ENCODE measurements around the gene CDK1.

Gene CDK1

DNA sequence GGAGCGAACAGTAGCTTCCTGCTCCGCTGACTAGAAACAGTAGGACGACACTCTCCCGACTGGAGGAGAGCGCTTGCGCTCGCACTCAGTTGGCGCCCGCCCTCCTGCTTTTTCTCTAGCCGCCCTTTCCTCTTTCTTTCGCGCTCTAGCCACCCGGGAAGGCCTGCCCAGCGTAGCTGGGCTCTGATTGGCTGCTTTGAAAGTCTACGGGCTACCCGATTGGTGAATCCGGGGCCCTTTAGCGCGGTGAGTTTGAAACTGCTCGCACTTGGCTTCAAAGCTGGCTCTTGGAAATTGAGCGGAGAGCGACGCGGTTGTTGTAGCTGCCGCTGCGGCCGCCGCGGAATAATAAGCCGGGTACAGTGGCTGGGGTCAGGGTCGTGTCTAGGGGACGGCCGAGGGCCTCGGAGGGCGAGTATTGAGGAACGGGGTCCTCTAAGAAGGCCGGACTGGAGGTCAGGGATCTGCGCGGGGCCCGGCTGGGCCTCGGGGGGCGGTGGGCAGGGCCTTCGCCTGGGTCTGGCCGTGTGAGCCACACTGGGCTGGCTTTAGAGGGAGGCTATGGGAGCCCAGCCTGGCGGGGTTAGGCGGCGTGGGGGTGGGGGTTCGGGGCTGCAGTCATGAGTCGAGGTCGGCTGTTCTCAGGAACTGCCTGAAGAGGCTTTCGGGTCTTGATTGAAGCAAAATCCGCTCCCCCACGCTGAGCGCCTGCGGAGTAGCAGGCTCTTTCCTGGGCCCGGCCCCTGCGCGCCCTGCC is at the start of gene CDK1:
CDK1 (plus strand) TSS at position 265 of the 757 bp plus-strand sequence. CDS start 1,688 bp downstream, outside the sequence.
- DNase-seq: peak; percentile 99

DNA sequence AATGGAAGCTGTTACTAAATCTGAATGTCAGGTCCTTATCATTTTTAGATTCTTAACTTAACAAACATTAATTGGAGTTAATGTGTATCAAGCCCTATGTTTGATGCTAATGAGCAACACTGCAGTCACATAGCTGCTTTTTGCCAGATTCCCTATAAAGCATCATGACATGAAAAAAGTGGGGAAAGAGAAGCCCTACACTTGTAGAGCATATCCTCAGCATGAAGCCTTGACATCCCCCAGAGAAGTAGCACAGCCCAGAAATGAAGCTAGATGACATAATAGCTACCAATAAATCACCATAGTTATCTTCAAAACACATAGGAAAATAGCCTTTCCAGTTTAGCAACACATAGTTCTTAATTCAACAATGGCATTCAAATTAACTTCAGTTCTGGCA is 49.2 kb upstream of the CDK1 start:
- no peak for DNase-seq

DNA sequence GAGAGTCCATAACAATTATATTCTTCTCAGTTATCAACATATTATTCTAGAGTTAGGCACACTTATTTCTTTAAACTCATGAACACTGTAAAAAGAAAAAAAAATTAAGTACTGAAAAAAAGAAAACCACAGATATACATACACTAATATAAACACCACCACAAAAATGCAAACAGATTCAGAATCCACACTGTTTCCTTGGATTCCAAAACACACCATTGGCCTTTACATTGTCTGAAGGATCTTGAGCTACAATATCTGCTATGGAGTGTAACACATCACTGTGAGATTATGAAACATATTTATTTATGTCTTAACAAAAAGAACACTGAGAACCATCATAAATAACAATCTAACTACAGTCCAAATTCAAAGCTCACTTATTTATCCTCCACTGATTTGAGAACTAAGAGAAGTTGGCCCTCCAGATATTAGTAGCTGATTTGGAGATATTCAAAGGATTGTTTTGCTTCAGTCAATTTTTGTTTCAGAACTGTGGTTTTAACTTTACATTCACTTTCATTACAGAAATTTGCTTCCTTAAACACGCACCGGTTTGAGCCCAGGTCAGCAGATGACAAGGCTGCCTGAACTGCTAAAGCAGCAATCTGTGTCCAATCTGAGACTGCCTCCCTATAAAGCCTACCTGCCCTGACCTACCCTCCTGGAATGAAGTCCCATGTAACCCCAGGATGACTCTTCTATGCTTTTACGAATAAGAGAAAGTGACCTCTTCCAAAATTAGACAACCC is 47.0 kb upstream of the CDK1 start:
- no peak for DNase-seq

DNA sequence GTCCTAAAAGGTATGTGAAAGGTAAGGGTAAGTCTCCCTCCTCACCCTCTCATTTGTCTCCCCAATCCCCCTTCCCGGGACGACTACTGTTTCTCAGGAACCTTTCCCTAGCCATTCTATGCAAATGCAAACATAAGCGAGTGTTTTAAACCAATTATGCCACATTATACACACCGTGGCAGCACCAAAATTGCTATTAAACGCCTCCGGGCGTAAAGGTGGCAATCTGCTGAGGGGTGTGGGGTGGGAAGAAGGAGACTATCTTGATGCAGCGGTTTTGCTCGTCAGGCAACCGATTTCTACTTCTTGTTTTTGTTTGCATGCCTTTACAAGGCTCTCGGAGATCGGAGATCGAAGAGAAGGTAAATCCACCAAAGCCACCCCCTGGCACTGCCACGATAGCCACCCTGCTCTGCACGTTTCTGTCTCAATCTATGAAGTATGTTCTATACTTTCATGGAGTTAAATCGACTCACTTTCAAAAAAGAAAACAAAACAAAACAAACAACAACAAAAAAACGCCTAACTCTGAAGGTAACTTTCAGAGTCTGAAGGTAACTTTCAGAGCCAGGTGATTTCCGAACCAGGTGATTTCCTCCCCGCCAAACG is 46.0 kb upstream of the CDK1 start:
- no peak for DNase-seq

DNA sequence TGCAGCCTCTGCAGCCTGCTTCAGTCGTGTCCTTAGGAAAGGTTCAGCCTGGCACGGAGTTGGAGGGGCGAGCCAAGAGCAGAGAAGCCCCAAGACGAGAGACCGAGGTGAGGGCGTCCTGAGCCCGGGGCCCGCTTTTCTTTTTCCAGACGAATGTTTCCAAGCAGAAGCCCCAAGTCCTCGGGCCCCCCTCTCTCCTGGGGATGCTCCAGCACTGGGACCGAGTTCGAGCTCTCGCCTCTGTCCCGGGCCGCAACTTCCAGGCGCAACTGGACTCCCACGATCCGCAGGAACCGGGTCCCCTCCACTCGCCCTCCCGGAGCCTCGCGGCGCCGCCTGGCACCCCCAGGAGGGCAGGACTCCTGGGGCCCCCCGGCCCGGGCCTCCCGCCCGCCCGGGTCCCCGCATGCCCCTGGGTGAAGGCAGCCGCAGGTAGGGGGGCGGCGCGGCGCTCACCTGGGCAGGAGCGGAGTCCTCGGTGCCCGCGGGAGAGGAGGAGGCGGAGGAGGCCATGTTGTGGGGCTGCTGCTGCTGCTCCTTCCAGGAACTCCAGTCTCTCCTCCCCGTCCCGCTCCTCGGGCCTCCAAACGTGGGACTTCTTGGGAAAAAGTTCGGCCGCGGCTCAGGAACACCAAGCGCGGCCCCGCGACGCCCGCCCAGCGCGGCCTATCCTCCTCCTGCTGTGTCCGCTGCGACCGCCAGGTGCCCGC is 45.3 kb upstream of the CDK1 start:
- DNase-seq: peak; percentile 58

DNA sequence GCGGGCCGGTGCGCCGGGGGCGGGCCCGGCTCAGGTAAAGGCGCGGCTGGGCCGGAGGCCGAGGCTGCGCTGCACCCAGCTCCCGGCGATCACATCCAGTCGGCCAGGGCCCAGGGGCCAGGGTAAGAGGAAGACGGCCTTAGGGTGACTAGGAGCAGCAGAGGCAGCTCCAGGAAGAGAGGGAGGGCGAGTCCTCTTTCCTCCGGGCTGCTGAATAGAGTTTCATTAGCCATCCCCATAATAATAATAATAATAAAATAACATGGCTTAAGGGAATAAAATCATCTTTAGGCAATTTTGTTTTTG is 44.8 kb upstream of the CDK1 start:
- DNase-seq: peak; percentile 86

DNA sequence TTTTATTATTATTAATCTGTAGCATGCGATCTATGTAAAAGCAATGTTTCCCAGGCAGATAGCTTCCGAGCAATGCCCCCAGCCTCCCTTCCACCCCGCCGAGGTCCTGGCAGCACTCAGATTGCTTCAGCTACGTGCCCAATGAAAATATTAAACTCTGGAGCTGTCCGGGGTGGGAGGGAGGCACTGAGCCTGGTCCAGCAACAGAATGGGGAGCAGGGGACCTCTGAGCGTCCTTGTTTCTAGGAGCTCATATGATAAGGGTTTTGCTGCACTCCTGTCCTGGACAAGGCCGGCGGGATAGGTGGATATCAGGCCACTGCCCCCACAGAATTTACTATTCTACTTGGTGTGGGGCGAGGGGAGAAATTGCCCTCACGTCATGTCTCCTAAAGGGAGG is 44.5 kb upstream of the CDK1 start:
- DNase-seq: no peak

DNA sequence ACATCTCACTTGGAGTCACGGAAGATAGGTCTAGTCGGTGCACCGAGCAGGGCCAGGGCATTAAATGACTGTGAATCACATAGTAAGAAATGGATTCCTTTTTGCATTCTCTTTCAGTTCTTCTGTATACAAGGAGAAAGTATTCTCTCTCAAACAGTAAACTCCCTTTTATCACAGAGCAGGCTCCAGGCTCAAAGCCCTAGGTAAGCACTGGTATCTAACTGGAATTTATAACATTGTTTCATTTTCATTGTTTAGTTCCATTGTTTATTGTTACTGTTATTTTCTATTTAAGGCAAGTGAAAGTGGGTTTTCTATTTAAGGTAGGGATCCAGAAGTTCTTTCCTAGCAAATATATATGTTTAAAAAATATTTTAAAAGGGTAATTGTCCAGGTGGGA is 44.1 kb upstream of the CDK1 start:
- no peak for DNase-seq

DNA sequence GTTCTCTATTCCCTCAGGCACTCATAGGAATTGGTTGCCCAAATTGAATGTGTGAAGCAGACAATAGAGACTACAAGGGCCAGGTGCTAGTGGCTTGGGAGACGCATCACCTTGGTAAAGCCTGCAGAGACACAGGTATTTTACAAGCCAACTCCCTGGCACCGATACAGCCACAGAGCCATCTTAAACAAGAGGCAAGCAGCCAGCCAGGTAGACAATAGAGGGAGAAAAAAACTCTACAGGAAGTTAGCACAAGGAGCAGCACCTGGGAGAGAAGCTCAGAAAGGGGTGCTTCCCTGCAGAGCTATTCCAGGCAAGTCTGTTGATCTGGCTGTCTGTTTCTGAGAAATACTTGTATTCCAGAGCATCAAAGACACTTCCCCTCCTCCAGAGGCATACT is 43.0 kb upstream of the CDK1 start:
- DNase-seq: peak; percentile 40

DNA sequence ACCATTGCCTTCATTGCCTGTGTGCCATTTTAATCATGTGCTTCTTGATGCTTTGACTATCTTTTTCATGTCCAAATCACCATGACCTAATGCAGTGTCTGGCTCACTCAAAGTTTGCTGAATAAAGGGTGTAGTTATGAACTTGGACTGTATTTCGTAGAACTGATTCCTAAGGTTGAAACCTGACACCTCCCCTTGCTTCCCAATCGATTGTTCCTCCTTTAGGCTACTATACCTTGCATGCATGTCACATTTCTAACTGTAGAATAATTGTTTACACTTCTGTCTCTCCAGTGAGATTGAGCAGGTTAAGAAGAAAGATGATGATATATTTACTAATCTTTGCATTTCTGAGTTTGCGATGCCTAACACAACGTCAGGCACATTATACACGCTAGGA is 41.0 kb upstream of the CDK1 start:
- no peak for DNase-seq

DNA sequence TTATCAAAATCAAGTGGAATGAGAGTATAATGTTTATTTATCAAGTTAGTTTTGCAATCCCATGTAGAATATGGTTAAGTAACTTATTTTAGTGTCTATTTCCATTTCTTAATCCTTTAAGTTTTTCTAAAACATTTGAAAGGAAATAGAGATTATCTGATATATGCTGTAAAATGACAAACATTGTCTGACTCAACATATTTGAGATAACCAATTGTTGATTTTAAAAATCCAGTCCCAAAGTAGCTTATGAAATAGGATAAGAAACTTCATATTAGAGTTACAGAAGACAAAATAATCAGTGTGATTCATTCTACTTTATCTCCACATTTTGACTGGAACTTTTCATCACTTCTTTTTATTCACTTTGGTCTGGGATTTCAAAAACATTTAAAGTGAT is 38.7 kb upstream of the CDK1 start:
- no peak for DNase-seq

DNA sequence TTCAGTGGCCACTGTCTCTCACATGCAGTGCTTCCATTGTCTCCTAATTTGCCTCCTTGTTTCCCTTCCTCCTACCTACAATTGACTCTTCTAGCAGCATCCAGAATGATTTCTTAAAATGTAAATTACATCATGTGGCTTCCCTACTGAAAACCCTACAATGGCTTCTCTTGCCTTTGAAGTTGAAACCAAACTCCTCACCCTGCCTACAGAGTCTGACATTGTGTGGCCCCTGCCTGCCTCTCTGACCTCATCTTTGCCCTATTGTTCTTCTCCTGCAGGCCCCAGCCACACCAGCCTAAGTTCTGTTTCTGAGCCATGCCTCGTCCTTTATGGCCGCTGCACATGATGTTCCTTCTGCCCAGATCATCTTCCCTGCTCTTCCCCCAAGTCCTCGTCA is 35.8 kb upstream of the CDK1 start:
- no peak for DNase-seq

DNA sequence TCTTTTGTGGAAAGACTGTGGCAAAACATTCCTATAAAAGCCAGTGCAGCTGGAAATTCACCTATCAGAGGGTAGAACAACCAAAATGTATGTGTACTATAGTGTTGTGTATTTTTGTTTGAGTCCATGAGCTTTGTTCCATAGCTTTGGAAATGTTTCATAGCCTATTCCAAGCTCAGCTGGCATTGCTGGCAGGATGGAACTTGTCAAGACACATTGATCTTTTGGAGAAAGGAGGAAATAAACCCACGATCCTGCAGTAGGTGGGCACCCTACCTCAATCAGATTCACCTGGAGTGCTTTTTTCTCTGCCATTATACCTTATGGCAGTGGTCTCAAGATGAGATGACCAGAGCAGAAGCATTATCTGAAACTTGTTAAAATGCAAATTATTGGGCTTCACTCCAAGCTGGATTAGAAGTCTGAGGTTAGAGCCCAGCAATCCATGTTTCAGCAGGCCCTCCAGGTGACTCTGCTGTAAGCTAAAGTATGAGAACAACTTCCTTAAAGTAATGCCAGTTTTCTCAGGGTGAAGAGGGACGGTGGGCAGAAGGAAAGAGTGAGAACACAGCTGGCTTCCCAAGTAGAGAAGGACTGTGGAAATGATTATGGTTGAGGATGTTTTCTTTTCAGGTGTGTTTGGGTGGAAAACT is 30.3 kb upstream of the CDK1 start:
- DNase-seq: no peak

DNA sequence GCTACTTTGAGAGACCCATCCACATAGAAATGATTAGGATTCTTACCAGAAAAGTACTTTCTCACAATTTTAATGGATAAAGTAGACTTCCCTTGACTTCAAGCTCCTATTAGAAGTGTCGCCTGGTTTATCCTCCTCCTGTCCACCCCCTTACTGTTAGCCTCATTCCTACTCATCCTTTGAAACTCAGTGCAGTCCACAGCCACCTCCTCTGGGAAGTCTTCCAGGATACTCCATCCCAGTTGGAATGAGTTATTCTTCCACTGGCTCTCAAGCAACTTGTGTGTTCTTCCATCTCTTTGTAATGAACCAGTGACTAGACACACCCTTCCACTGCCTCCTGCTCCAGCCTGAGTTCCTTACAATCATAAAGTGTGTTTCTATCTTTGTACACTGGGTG is 25.1 kb upstream of the CDK1 start:
- no peak for DNase-seq

DNA sequence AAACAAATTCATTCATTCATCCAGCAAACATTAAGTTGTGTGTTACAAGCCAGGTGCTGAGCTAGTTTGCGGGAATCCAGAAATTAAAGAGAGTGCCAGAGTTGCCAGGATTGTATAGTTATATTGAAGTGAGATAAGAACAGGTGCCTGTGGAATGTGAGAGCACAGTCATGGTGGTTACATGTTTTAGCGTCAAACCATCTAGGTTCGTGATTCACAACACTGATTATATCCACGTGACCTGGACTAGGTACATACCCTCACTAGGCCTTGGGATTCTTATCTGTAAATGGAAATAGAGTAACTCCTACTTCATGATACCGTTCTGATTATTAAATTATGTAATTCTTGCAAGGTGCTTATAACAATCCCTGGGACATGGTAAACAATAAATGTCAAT is 24.5 kb upstream of the CDK1 start:
- DNase-seq: no peak

DNA sequence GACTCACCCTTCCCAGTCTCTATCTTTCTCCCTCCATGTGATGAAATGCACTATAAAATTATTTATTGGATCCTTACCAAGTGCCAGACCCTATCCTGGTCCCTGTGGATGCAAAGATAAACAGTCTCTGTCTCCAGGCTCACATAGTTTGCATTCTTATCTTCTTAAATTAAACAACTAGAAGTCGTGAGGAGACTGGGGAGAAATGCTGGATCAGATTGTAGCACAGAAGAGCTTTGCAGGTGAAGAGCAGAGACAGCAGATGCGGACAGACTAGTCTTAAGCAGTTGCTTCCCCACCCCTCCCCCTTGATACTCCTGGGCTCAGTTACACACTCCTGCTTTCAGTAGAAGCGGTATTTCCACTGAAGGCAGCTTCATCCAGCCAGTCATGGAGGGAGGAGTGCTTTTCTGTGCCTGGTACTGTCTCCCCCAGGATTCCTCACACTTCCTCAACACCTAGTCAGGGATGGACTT is 20.8 kb upstream of the CDK1 start:
- no peak for DNase-seq

DNA sequence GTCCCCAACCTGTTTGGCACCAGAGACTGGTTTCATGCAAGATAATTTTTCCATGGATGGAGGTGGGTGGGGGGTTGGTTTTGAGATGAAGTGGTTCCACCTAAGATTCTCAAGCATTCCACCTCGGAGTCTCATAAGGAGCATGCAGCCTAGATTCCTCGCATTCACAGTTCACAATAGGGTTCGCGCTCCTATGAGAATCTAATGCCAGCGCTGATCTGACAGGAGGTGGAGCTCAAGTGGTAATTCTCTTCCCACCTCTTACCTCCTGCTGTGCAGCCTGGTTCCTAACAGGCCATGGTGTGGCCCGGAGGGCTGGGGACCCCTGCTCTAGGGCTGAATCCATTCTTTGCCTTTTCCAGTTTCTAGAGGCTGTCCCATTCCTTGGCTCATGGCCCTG is 19.1 kb upstream of the CDK1 start:
- DNase-seq: no peak

DNA sequence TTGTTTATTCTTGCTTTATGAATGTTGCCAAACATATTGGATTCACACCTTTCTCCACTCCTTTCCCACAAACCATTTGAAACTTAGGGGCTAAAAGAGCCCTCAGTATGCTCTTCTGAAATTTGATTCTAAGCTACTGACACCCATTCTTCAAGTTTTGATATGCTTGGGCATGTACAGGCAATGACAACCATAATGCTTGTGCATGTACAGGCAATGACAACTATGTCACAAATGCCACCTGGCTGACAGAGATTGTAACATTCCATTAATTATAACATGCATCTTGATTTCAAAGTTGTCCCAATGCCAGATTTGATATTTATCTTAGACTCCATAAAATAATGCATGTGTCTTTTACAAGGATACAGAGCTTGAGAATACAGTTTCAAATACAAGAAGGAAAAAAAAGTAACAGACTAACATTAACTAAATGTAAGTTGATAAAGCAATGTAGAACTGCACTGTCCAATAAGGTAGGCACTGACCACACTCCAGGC is 17.5 kb upstream of the CDK1 start:
- no peak for DNase-seq

DNA sequence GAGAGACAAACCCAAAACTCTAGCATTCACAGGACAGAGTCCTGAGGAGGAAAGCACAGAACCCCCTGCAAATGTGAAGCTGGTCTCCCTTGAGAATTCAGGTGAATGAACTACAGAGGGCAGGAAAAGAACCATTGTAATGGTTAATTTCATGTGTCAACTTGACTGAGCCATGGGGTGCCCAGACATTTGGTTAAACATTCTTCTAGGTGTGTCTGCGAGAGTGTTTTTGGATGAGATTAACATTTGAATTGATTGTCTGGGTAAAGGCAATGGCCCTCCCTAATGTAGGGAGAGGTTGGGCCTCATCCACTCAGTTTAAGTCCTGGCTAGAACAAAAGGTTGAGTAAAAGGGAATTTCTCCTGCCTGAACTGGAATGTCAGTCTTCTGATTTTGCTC is 15.7 kb upstream of the CDK1 start:
- no peak for DNase-seq

DNA sequence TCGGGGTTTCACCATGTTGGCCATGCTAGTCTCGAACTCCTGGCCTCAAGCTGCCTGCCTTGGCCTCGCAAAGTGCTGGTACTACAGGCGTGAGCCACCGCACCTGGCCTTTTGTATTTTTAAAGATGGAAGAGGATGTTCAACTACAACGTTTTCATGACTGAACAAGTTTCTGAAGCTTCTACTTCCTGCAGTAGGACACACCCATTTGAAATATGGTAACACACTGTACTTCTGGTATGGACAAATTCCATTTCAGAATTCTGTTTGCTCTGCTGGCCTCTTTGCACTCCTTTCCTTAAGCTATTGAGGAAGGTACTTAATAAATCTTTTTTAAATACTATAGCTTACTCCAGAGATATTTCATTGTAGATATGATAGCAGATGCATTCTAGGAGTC is 10.9 kb upstream of the CDK1 start:
- DNase-seq: no peak

DNA sequence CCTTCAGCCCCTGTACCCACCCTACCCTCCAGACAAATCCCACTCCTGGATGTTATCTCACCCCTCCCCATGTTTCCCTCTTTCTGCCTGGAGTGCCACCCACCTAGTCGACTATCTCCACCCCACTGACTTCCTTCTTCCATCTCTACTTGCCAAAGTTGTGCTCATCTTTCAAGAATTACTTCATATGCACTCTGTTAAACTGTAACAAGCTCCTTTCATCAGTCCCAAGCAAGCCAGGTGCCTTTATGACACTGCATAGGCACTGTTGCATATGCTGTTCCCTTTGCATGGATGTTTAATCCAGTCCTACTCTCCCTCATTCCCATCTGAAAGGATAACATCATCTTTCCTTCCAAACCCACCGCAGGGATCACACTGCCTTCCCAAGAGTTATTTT is 8.9 kb upstream of the CDK1 start:
- no peak for DNase-seq

DNA sequence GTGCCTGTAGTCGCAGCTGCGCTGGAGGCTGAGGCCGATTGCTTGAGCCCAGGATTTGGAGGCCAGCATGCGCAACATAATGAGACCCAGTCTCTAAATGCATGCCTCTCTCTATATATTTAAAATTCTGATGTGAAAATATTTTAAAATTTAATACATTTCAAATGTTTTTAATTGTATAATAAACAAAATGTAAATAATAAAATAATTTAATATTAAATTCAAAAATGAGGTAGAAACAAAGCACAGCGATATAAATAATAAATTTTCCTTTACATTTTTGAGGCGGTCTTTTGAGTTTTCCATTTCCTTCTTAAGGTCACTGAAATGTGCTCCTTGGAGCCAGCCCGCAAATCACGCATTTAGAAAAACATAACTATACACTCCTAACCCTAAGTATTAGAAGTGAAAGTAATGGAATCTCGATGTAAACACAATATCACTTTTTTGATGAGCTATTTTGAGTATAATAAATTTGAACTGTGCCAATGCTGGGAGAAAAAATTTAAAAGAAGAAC is 523 bp upstream of the CDK1 start:
- peak; percentile 31 for DNase-seq
